GM12878 (cell line): ENCODE data around the gene CCND2. TPM values are rescaled to one million over a fixed set of nuclear protein-coding genes. Genes with fewer than 3 reads are reported as not detected.

Experiments
- ATAC-seq: fragments of 200-7000 bp; cut with Tn5 transposase; 3 replicates; pipeline ENCODE4 v1.9.1; 2020; ENCODE audit warnings: mild to moderate bottlenecking, moderate library complexity
- BruUV-seq: library from RNA; stranded (reverse); fragments of 400-500 nt; replicated peaks from 2 replicates; lab custom pipeline; 2021; lab: Mats Ljungman, UMichigan
- CTCF ChIA-PET: fragments of 300-600 bp; sonication (Branson Sonifier 250); formaldehyde crosslinking; extraction: SDS; loops from one replicate; lab custom pipeline; 2021; ENCODE audit warnings: inconsistent platforms; lab: Yijun Ruan, JAX
- POLR2A ChIA-PET: fragments of 350-600 bp; formaldehyde crosslinking; extraction: SDS; loops from one replicate; lab custom pipeline; 2021; ENCODE audit warnings: inconsistent platforms; lab: Charles Lee
- RAD21 ChIA-PET: fragments of 300-600 bp; sonication (Branson Sonifier 250); formaldehyde crosslinking; loops from one replicate; lab custom pipeline; 2023; ENCODE audit warnings: antibody characterized with exemption; ENCODE audit not compliant: unreplicated experiment; lab: Charles Lee
- SMC1A ChIA-PET: fragments of 300-600 bp; sonication (Branson Sonifier 250); formaldehyde crosslinking; loops from one replicate; lab custom pipeline; 2023; ENCODE audit not compliant: unreplicated experiment, uncharacterized antibody; lab: Charles Lee
- DNase-seq: peaks from one replicate; pipeline ENCODE4 v3.0.0-alpha.2; 2011; ENCODE audit warnings: low read depth, low spot score
- FAIRE-seq: peaks from 3 replicates; lab custom pipeline; 2011; peaks lifted over from hg19 to GRCh38; lab: Jason Lieb, UNC
- H2AFZ ChIP-seq: 2 replicates; pipeline ENCODE4 v1.6.0; 2011; ENCODE audit warnings: low read depth, low read length, control low read depth; ENCODE audit not compliant: control insufficient read depth
- H3K27ac ChIP-seq: 2 replicates; pipeline ENCODE4 v1.5.1; 2011; ENCODE audit warnings: control low read depth; ENCODE audit not compliant: control insufficient read depth, insufficient read depth
- H3K27me3 ChIP-seq, 2 experiments: replicated peaks in 1 of 2; 2 replicates each; pipeline versions ENCODE4 v1.6.0 to v1.6.1; 2011; ENCODE audit warnings: low read length in 1 of 2; ENCODE audit not compliant: control insufficient read depth in 2 of 2, insufficient read depth in 2 of 2
- H3K36me3 ChIP-seq, 2 experiments: 2 replicates each; pipeline ENCODE4 v1.5.1; 2011; ENCODE audit warnings: low read length in 1 of 2; ENCODE audit not compliant: control insufficient read depth in 2 of 2, insufficient read depth in 2 of 2
- H3K4me1 ChIP-seq: 2 replicates; pipeline ENCODE4 v1.6.1; 2011; ENCODE audit warnings: mild to moderate bottlenecking, low read length, moderate library complexity, mixed read lengths; ENCODE audit not compliant: control insufficient read depth, insufficient read depth
- H3K4me2 ChIP-seq: 2 replicates; pipeline ENCODE4 v1.6.0; 2011; ENCODE audit warnings: control low read depth; ENCODE audit not compliant: control insufficient read depth, insufficient read depth
- H3K4me3 ChIP-seq: fragments of 200-600 bp; sonication (generic); 2 replicates; pipeline ENCODE4 v1.5.1; 2016
- H3K79me2 ChIP-seq: 2 replicates; pipeline ENCODE4 v1.6.0; 2011; ENCODE audit warnings: low read length; ENCODE audit not compliant: control insufficient read depth, insufficient read depth
- H3K9ac ChIP-seq: 2 replicates; pipeline ENCODE4 v1.8.0; 2011; ENCODE audit warnings: low read length, control low read depth, mixed read lengths; ENCODE audit not compliant: control insufficient read depth, insufficient read depth
- H3K9me3 ChIP-seq: replicated peaks from 3 replicates; pipeline ENCODE4 v1.5.1; 2011; ENCODE audit warnings: mild to moderate bottlenecking, low read length; ENCODE audit not compliant: control insufficient read depth, insufficient read depth
- H4K20me1 ChIP-seq: 2 replicates; pipeline ENCODE4 v1.6.0; 2011; ENCODE audit not compliant: control insufficient read depth, insufficient read depth
- ASH2L ChIP-seq: fragments of 300-600, 200-600 bp; sonication (generic); IDR thresholded peaks from 2 replicates; pipeline ENCODE4 v1.6.1; 2017; ENCODE audit warnings: low read depth, mild to moderate bottlenecking, borderline replicate concordance
- ETV6 ChIP-seq, 2 experiments: fragments of 450-650 bp in 1 of 2; IDR thresholded peaks in 1 of 2; conservative IDR thresholded peaks in 1 of 2; 2 replicates each; pipeline ENCODE4 v1.6.1; 2014; ENCODE audit warnings: antibody characterized with exemption in 1 of 2, borderline replicate concordance in 1 of 2, low read depth in 1 of 2, mild to moderate bottlenecking in 1 of 2, moderate library complexity in 1 of 2
- FOXM1 ChIP-seq: IDR thresholded peaks from 2 replicates; pipeline ENCODE4 v1.6.1; 2012; ENCODE audit warnings: low read depth, mild to moderate bottlenecking, inconsistent platforms, low read length, moderate library complexity
- POLR2A ChIP-seq: IDR thresholded peaks from 2 replicates; pipeline ENCODE4 v1.6.1; 2011; ENCODE audit warnings: low read depth, mild to moderate bottlenecking, low read length
- POLR2AphosphoS2 ChIP-seq: IDR thresholded peaks from 2 replicates; pipeline ENCODE4 v1.6.1; 2011; ENCODE audit warnings: low read depth, mild to moderate bottlenecking, low read length, improper control_type of control experiment, moderate library complexity
- POLR2AphosphoS5 ChIP-seq: IDR thresholded peaks from 2 replicates; pipeline ENCODE4 v1.6.1; 2011; ENCODE audit warnings: mild to moderate bottlenecking, low read length, inconsistent platforms
- RB1 ChIP-seq: fragments of 450-650 bp; formaldehyde crosslinking; IDR thresholded peaks from 2 replicates; pipeline ENCODE4 v1.6.1; 2017; ENCODE audit warnings: mild to moderate bottlenecking, borderline replicate concordance
- RCOR1 ChIP-seq: conservative IDR thresholded peaks from 2 replicates; pipeline ENCODE4 v1.6.1; 2012; ENCODE audit warnings: low read depth, low read length, improper control_type of control experiment
- RELA ChIP-seq: fragments of 450-650 bp; IDR thresholded peaks from 2 replicates; pipeline ENCODE4 v1.8.0; 2014; ENCODE audit warnings: borderline replicate concordance; ENCODE audit not compliant: partially characterized antibody
- SMAD5 ChIP-seq: IDR thresholded peaks from 2 replicates; pipeline ENCODE4 v1.6.1; 2016; ENCODE audit warnings: antibody characterized with exemption, low read depth
- STAT3 ChIP-seq: IDR thresholded peaks from 2 replicates; pipeline ENCODE4 v1.6.1; 2011; ENCODE audit warnings: low read depth, low read length, improper control_type of control experiment
- TBL1XR1 ChIP-seq: IDR thresholded peaks from 2 replicates; pipeline ENCODE4 v1.6.1; 2012; ENCODE audit warnings: low read depth, low read length, improper control_type of control experiment
- TCF12 ChIP-seq: IDR thresholded peaks from 2 replicates; pipeline ENCODE4 v1.6.1; 2011; ENCODE audit warnings: low read depth, mild to moderate bottlenecking, low read length
- WGBS: methylation state at CpG from one replicate; pipeline ENCODE4 v1.1.6; 2016; ENCODE audit warnings: low lambda C conversion rate; ENCODE audit not compliant: insufficient replicate concordance, insufficient coverage; ENCODE audit errors: missing lambda C conversion rate; 5-methylcytosine and 5-hydroxymethylcytosine counted together
- in situ Hi-C: fragments of 300-500 bp; cut with MboI; formaldehyde crosslinking; loops from 9 replicates; pipeline ENCODE4 v1.14.3; 2018; ENCODE audit warnings: mixed read lengths
- intact Hi-C: fragments of 100-400 bp; cut with micrococcal nuclease; formaldehyde crosslinking; loops from one replicate; pipeline ENCODE4 v1.14.2; 2022; ENCODE audit not compliant: unreplicated experiment
- polyA plus RNA-seq, 11 experiments: library from polyadenylated mRNA; depleted of rRNA in 4 of 11; unstranded in 6 of 11; stranded (reverse) in 5 of 11; fragments of >200 nt; fragmentation: Nextera tagmentation in 4 of 11; fragmentation: Illumina TruSeq in 1 of 11; extraction: Ambion mirVana in 4 of 11; extraction: Trizol in 1 of 11; gene quantifications; 1 replicate in 1 of 11; 2 replicates in 10 of 11; pipeline versions ENCODE4 v1.2.1 to v1.2.3, GENCODE V29; 2011 to 2016; ENCODE audit warnings: inconsistent platforms in 2 of 11, missing spikeins in 2 of 11, low read depth in 1 of 11
- total RNA-seq, 4 experiments: library from RNA; depleted of rRNA in 3 of 4; stranded (reverse); fragments of >200 nt in 3 of 4; fragmentation: Illumina TruSeq in 1 of 4; extraction: Trizol in 1 of 4; gene quantifications; 2 replicates each; pipeline versions ENCODE4 v1.2.1 to v1.2.3, GENCODE V29; 2013 to 2021
- TF ChIP-seq, protein P1 (sequence below): fragments of 450-650 bp; IDR thresholded peaks from 2 replicates; pipeline ENCODE4 v1.6.1; 2017; ENCODE audit warnings: borderline replicate concordance

Gene CCND2
- total and polyA plus RNA-seq, 10 of the 15 experiments (the other 5 are each of a cell fraction or from before 2014, with no cell fraction given) = 30.1 to 263 (median 152) TPM

GRCh38 chr12:4282103-4282891, 8.7 kb downstream of the CCND2 start:
- H3K4me1 ChIP-seq = peaks cover 24% of the 10 kb centered on the region
- SMC1A ChIA-PET = interaction anchor here (1.1 to 14.5 kb wide), 3 partner anchors 16 to 174 kb away, joined by 4 to 222 read pairs (median 4); no protein-coding TSS in a partner anchor
- POLR2A ChIA-PET = interaction anchor here (0.5 to 0.7 kb wide), 2 partner anchors 19 to 41 kb away, joined by 3 read pairs; no protein-coding TSS in a partner anchor

More at GRCh38 chr12:4282103-4282891, 8.7 kb downstream of the CCND2 start:
- H3K9me3 ChIP-seq = no peaks in the 10 kb centered on the region
- H3K9ac ChIP-seq = no peak overlapping the region
- H3K27me3 ChIP-seq = no peaks in the 10 kb centered on the region
- intact Hi-C loops (no loop called here), in situ Hi-C loops (no loop called here)
- H3K4me3 ChIP-seq = no peak overlapping the region
- BruUV-seq = no TSS peak
- ChIA-PET RAD21 (no interaction called here), CTCF (interaction anchor here (0.6 to 1.4 kb wide), 6 partner anchors 121 to 396 kb away, joined by 3 to 4 read pairs (median 3); no protein-coding TSS in a partner anchor)
- no peak overlapping the region for H3K27ac ChIP-seq
- H3K4me2 ChIP-seq = peak overlapping the region; percentile 38
- ATAC-seq = peak; percentile 6; the same call in 2 of the 3 replicates
- no peak overlapping the region for H2AFZ ChIP-seq
- peaks cover 87% of the 10 kb centered on the region for H3K79me2 ChIP-seq
- H3K36me3 ChIP-seq = peaks cover 60 to 71% of the 10 kb centered on the region in 2 experiments
- DNase-seq = no peak
- TF ChIP-seq, protein P1, sequence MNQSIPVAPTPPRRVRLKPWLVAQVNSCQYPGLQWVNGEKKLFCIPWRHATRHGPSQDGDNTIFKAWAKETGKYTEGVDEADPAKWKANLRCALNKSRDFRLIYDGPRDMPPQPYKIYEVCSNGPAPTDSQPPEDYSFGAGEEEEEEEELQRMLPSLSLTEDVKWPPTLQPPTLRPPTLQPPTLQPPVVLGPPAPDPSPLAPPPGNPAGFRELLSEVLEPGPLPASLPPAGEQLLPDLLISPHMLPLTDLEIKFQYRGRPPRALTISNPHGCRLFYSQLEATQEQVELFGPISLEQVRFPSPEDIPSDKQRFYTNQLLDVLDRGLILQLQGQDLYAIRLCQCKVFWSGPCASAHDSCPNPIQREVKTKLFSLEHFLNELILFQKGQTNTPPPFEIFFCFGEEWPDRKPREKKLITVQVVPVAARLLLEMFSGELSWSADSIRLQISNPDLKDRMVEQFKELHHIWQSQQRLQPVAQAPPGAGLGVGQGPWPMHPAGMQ = no peak
- 0 out of 2 replicates have a peak, but pooled peaks have one; percentile 36 for TF ChIP-seq POLR2AphosphoS2
- TF ChIP-seq RB1 = no peak
- no peak for TF ChIP-seq ETV6 (conservative IDR thresholded peaks at IDR 0.05 in 1 of 2, IDR thresholded peaks at IDR 0.05 in 1 of 2; ENCODE audit: borderline replicate concordance in 1 of 2, low read depth in 1 of 2)
- TF ChIP-seq TBL1XR1 = no peak
- peak; percentile 48; the same call in 1 of the 2 replicates for TF ChIP-seq POLR2A
- TF ChIP-seq STAT3 = no peak
- no peak for TF ChIP-seq RCOR1
- peak; percentile 62 for TF ChIP-seq POLR2AphosphoS5
- no peak for TF ChIP-seq RELA
- TF ChIP-seq FOXM1 = no peak
- TF ChIP-seq TCF12 = no peak
- no peak for TF ChIP-seq ASH2L
- TF ChIP-seq SMAD5 = no peak
- TF ChIP-seq, all 136 proteins: peak for 3
- WGBS = 86% methylated on average over 16 of the region's 16 CpGs
- no peak for FAIRE-seq
- H4K20me1 ChIP-seq = peaks cover 37% of the 10 kb centered on the region
